T-helper 9 cell (primary cell): Measurements from ENCODE around the gene AK8.
"Not testable (repeated sequence)": the region's sequence is repeated elsewhere in the genome, so short reads cannot be mapped to it uniquely, and the experiment has no call there.

Experiments used
- DNase-seq: peaks from one replicate; pipeline ENCODE4 v3.0.0-alpha.2; 2020

The AK8 gene

DNA sequence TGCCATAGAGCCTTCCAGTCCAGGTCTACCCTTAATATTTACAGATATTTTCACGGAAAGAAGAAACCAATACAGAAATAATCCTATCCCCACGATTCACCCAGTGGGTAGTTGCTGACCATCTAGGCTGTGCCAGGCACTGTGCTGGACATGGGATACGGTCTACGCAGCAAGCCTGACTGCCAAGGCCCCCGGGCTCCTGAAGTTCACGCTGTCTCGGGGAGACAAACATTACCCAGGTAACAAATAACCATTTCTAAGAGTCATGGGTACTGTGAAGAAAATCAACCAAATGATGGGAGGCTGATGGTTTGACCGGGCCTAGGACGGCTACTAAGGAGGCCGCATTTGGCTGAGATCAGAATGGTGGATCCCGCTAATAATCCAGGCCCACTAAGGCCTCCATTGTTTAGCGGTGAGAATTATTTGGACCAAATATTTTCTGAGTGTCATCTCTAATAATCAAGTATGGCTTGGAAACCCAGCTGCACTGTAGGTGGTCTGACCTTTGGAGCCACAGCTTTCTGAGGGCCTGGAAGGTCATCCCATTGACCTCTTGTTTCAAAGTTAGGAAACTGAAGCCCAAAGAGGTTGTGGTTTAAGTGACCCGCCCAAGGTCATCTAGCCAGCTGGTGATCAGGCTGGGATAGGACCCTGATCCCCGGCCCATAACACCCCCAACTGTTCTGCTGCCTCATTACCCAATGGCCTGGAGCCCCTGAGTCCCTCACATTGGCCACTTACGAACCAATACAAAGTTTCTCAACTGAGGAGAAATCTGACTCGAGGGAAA lies 82.4 kb downstream of the AK8 start:
- no peak for DNase-seq

DNA sequence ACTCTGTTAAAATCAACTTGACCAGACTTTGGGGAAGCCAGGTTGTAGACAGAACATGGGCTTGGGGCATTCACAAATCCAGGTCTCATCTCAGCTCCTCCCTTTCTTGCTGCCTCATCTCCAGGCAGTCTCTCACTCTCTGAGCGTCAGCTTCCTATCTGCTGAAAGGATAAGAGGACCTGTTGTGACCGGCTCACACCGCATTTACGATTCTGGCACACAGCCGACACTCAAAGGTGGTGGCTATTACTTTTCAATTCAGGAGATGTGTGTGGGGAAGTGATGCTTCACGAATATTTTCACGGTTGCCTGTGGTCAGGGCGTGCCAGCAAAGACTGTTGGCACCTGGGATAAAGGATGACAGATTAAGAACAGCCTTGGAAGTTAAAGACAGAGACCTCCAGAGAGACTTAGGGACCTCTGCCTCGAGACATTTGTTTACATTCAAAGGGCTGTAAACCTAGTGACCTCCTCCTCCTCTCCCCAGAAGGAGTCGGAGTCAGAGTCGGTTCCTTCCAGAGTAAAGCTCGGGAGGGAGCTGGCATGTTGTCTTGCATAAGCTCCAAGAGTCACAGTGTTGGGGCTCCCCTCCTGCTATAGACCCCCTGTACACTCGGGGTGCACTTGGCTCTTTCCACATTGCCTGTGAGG lies 83.2 kb downstream of the AK8 start:
- DNase-seq = no peak

DNA sequence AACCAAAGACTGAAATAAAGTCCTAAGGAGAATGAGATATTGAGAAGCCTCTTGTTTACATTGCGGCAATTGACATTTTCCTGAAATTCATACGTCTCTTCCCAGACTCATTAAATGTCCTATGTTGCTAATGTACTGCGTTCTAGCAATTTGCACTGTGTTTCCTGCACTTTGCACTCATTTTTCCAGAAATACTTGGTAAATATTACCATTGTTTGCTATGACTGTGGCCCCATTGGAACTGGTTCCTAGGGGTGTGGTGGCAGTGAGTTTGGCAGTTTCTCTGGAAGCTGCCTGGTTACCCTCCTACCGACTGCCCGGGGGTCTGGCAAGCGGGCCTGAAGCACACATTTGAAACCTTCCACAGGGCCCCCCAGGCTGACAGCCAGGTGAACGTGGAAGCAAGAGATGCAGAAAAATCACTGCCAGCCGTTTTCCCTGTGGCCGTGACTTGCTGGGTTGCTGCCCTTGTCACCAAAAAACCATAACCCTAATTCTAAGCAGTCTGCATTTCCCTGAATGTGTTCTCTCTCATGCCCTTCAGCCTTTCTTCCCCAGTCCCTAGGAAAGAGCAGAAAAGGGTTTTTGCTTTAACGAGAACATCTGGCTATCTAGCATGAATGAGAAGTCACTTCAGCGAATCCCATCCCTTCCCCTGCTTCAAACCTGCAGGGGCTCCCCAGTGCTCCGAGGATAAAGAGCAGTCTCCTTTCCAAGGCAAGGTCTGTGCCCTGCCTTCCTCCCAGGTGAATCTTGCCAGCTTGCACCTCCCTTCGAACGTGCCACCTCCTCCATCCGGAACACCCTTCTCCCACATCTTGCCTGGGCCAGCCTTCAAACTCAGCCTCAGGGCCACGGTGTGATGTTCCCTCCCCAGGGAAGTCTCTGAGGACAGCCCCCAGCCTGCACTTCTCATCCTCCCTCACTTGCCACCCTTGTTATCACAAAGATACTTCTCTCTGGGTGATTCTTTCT lies 84.2 kb downstream of the AK8 start:
- no peak for DNase-seq

DNA sequence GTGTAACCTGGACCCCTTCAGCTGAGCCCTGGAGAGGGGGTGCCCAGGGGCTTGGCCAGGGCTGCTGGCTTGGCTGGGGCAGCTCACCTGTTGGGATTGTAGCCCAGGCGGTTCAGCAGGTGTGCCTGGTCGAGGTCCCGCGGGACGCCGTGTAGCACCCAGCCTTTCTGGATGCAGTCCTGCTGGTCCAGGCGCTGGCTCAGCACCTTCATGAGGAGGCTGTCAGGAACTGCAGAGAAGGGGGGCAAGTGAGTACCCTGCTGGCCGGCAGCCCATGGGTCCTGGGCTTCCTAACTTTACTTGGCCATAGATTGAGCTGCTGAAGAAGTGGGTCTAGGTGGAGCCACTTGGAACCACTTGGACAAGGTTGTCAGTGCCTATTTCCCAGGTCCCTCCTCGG lies 85.5 kb downstream of the AK8 start:
- no peak for DNase-seq

DNA sequence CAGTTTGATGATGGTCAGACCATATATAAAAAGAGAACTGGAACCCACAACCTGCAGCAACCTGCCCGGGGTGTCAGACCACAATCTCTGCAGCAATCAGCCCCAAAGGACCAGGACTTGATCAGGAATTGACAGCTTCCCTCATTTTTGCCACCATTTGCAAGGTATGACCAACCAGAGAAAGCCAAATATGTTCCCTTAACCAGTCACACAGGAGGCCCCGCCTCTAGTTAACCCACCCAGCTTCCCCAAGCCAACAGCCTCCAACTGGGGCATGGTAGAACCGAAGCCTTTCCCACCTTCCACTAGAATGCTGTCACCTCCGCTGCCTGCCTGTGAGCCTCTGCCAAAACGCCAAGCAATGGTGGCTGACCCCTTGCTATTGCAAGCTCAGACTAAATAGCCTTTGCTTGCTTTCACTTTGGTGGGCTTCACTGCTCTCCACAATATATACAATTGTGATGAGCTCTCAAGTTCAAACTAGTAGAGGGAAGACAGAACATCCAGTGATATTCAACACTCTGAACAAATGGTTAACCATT lies 86.3 kb downstream of the AK8 start:
- DNase-seq = no peak

DNA sequence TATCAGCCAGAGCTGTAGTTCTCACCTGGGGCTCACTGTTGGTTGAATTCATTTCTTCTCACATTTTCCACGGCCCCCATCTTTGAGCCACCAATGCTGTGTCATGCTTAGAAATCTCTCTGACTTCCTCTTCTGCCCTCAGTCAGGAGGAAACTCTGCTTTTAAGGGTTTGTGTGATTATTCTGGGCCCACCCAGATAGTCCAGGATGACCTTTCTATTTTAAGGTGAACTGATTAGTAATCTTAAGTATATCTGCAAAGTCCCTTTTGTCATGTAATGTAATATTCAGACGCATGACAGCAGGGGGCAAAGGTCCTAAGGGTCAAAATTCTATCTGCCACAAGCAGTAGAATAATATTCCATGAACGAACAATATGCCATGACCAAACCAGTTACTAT lies 88.4 kb downstream of the AK8 start:
- no peak for DNase-seq

DNA sequence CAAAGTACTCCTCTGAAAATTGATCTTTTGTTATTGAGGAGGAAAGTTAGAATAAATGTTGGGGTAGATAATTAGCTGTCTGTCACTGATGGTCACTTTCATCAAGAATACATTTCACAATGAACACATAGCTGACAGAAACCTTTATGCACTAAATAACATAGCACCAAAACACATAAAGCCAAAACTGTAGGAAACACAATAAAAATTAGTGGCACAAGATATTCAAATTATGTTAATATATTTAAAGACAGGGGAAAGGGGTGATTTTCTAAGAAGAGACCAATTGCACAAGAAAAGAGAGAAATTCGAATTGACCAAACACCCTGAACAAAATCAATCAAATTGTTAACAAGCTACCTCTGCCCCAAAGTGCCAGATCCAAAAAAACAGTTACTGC lies 89.7 kb downstream of the AK8 start:
- DNase-seq = no peak

DNA sequence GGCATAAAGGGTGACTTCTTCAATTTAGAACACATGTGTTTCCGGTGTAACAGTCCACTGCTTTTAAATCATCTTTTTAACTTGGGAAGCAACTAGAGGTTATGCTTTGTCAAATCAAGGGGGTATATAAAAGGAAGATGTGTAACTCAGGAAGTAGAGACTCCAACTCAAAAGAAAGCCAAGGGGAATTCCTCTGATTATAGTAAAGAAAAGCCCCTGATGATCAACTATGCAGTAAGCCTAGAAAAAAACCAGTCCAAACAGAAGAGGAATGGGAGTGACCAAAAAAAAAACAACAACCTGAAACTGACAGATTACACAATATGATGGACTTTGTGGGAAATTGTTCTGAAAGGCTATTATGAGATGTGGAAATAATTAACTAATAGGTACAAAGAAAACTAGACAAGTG lies 90.3 kb downstream of the AK8 start:
- no peak for DNase-seq

DNA sequence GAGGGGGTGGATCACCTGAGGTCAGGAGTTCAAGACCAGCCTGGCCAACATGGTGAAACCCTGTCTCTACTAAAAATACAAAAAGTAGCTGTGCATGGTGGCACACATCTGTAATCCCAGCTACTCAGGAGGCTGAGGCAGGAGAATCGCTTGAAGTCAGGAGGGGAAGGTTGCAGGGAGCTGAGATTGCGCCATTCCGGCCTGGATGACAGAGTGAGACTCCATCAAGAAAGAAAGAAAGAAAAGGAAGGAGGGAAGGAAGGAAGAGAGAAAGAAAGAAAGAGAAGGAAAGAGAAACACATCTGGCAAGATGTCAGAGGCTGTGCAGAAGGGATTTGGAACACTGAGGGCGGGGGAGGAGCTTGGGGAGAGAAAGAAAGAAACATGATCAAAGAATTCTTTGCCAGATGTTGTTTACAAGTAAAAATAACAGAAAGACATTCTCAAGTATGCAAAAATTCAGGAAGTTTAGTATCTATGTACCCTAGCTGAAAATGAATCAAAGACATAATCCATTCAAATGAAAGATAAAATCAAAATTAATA lies 93.7 kb downstream of the AK8 start:
- no peak for DNase-seq

DNA sequence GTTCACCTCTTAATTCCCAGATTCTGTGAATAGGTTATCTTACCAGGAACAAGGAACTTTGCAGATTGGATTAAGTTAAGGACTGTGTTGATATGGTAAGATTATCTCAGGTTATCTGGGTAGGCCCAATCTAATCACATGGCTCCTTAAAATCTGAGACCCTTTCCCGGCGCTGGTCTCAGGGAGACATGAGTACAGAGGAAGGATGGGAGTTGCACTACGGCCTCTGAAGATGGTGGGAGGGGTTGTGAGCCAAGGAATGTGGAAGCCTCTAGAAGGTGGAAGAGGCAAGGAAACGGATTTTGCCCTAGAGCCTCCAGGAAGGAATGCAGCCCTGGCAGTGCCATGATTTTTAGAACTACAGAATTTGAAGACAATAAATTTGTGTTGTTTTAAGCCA lies 95.1 kb downstream of the AK8 start:
- no peak for DNase-seq

DNA sequence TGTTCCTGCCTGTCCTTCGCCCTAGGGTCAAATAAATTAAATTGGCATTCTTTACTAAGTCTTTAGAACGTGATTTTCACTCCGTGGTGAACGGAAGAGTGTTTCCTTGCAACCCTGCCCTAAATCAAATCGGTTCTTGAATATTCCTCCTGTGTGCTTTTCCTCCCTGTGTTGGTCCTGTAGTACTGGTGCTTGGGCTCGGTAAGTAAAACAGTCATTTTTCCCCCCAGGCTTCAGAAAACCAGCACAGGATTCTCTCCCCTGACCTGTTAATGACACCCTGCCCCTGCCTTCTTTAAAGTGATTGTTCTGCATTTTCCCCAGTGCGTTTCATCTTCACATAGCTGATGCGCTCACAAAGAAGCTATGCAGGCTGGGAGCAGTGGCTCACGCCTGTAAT lies 96.0 kb downstream of the AK8 start:
- no peak for DNase-seq

DNA sequence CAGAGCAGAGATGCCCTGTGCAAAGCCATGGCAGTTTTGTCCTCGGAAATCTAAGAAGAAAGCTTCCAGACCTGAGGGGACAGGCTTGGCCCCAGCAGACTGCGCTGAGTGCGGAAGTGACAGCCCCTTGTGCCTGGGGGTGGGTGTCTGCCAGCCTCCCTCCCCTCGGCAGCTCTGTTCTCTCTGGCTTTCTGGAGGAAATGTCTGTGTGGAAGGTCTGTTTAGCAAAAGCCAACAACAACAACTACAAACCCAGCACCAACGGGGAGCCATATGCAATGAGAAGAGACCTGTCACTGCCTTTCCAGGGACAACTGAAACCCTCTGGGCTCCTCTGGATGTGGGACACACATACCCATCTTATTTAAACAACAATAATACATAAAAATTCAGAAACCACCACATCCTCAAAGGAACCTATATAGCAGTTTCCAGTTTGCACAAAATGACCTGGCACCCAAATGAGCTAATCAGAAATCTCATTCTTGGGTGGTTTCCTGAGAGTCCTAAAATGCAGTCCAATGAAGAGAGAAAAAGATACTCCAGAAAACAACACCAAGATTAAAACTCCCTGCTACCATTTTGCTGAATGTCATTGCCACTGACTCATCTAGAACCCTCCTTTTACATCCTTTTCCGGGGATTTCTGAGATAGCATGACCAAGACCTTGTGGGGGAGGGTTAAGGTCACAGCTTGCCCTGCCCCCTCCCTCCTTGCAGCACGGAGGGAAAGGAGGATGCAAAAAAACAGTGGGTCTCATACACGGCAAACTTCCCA lies 97.7 kb downstream of the AK8 start:
- DNase-seq = no peak

DNA sequence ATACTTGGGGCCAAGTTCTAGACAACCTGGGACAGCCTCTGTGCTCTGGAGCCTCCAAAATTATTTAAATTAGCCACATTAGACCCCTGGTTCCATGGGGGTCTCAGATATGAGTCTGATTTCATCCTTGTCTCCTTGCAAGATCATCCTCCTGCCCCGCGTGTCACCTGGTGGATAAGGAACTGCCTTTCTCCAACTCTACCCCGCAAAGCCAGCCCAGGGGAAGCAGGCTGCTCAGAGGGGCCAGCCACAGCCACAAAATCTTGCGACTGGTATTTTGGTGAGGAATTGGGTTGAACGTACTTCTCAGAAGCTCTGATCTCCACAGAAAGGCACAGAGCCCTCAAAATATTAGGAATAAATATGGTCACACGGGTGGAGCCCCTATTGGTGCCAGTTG lies 101.2 kb downstream of the AK8 start:
- DNase-seq = no peak

DNA sequence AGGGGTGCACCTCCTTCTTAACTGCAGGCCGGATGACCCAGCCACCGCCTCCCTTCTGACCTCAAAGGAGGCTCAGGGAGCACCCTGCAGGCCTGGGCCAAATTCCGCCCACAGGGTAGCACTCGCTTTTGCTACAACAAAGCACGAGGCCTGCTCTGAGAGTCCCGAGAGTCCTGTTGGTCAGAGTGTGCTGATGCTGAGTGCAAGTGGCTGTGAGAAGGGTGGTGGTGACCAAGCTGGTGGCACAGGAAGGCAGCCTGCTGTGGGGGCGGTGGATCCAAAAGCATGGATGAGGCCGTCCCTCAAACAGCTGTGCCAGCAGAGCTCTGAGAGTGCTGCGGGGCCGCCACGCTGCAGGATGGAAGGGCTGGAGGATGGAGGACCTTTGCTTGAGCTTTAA lies 101.8 kb downstream of the AK8 start:
- no peak for DNase-seq

DNA sequence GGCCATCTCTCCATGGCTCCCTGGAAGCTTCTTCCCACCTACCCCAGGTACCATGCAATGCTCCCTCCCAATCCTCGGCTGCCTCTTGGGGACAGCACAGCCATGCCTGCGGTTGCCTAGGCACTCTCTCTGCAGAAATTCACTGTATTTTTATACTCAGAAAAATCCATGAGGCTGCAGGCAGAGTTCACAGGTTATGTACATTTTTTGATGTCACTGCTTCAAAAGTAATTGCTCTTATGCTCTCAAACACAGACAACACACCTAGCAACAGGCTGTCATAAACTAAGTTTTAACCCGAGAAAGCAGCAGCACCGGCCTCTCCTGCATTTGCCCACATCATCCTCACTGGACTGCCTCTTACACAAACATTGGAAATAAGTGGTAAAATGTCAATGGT lies 102.4 kb downstream of the AK8 start:
- DNase-seq = no peak

DNA sequence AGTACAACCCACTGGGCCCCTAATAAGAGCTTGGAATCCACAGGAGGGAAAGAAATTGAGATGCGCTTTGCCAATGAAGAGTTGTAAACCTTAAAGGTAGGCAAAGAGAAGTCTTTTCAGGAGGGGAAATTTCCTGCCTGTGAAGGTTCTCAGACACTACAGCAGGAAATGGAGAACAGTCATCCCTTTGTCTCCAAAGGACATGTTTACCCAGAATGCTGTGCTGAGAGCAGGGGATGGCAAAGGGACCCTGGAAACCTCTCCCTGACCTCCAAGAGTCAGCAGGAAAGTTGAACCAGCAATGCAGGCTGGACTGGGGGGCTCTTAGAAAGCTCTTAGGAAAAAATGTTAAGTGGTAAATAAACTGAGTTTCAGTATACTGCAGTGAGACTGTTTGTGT lies 103.2 kb downstream of the AK8 start:
- DNase-seq = no peak

DNA sequence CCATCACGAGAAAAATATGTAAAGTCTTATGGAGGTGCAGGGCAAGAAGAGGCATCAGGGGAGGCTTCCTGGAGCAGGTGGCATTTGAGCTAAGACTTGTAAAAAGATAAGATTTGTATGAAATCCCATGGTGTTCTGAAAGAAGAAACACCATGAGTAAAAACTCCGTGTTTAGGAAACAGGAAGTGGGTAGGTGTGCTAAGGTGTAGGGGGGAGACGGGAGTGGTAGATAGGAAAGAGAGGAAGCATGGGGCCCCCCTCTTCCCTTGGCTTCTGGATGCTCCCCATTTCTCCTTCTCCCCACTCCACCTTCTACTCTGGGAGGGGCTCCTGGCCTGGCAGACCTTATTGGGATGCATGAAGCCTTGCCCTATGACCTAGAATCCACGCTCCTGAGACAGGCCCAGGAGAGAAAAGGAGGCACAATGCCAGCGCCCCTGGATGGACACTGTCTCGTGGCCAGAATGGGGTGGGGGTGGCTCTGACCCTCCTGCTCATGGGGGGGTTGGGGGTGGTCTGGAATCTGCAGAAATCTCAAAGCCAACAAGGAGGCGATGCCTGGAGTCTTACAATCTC lies 104.2 kb downstream of the AK8 start:
- no peak for DNase-seq

DNA sequence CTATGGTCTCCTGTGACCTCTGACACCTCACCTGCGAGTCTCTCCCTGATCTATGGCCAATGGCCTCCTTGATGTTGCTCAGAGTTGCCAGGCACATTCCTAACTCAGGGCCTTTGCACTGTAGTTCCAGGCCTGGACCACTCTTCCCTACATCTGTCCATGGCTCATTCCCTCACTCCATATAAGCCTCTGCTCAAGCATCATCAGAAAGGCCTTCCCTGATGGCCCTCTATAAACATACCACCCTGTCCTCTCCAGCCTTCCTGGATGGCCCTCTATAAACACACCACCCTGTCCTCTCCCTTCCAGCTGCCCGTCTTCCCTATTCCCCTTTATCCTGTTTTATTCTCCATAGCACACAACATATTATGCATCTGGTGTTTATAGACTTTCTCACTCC lies 105.0 kb downstream of the AK8 start:
- no peak for DNase-seq

DNA sequence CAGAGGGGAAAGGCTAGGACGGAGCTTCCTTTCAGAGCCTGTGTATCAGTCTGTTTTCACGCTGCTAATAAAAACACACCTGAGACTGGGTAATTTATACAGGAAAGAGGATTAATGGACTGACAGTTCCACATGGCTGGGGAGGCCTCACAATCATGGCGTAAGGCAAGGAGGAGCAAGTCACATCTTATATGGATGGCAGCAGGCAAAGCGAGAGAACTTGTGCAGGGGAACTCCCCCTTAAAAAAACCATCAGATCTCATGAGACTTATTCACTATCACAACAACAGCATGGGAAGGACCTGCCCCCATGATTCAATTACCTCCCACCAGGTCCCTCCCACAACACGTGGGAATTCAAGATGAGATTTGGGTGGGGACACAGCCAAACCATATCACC lies 106.3 kb downstream of the AK8 start:
- not testable (repeated sequence) for DNase-seq

DNA sequence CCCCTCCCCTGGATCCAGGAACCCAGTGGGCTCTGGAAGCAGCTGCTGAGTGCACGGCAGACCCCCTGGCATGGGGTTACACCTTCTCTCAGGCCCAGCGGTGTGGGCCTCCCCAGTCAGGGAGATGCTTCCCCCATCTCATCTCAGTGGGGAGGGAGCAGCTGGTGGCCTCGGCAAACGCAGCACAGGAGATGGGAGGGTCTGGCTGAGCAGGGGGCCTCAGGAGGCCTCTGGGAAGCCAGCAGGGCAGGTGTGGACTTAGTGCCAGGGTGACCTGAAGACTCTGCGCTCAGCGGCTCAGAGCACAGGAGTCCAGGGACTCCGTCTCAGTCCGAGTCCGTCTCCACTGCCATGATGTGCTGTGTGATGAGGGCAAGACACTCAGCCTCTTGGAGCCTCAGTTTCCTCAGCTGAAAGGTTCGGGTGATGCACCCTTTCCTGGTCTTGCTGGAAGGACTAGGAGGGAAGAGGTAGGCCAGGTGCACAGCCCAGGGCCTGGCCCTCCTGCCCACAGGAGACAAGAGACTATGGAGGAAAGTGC lies 107.2 kb downstream of the AK8 start:
- no peak for DNase-seq
